Measurements from ENCODE around the gene SEMA4A. TPM values are rescaled to one million over a fixed set of nuclear protein-coding genes. Genes with fewer than 3 reads are reported as not detected.
"Not testable (repeated sequence)": the region's sequence is repeated elsewhere in the genome, so short reads cannot be mapped to it uniquely, and the experiment has no call there.

SEMA4A gene
- total RNA-seq, 1 donor from 2014 or later = 128 TPM

DNA sequence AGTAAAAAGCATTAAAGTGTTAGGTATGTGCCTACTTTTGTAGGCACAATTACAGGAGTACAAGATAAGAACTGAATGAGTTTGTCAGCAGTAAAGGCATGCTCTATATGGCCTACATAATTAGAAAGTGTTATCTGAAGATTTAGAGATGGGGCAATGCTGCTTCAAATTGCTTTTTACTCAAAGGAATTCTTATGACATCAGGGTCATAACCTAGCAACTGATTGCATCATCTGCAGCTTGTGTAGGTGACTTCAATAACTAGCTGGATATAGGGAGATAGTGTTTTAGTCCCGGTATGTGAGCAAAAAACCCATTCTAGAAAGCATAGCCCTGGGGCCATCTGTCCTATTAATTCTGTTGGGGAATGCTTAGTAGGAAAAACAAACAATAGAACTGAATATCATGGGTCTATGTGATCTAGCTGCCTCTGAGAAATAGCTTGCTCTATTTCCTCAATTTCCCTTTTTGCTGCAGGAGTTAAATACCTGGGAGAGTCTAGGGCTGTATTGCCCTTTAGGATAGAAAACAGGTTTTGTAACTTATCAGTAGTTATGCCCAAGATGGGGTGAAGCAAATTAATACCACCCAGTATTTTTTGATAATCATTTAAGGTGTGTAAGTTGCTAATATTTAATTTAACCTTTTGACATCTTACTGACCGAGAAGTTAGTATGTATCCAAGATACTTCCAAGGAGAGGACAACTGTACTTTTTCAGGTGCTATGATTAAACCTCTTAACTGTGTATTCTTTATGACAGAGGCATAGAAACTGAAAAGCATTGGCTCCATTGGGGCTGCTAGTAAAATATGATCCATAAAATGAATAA lies 33.2 kb downstream of the SEMA4A start:
- H3K36me3 Mint-ChIP-seq (ENCODE audit: low read depth) = peaks cover 28% of the 10 kb centered on the region
- H3K27me3 Mint-ChIP-seq (ENCODE audit: low read depth); intact Hi-C loops (cut with micrococcal nuclease); H3K27ac Mint-ChIP-seq; H3K4me1 Mint-ChIP-seq (ENCODE audit: low read depth); H3K4me3 Mint-ChIP-seq (ENCODE audit: low read depth); DNase-seq (ENCODE audit: low spot score): not testable (repeated sequence)
- H3K9me3 Mint-ChIP-seq = peaks cover 16% of the 10 kb centered on the region

GRCh38 chr1:156190265-156190664 lies 36.9 kb downstream of the SEMA4A start:
- intact Hi-C loops (cut with micrococcal nuclease) = loop anchor here (5.0 to 10.0 kb wide), 3 partner anchors 38 to 215 kb away; partner anchors contain the start of genes ARHGEF2, CCT3, SEMA4A and TSACC

DNA sequence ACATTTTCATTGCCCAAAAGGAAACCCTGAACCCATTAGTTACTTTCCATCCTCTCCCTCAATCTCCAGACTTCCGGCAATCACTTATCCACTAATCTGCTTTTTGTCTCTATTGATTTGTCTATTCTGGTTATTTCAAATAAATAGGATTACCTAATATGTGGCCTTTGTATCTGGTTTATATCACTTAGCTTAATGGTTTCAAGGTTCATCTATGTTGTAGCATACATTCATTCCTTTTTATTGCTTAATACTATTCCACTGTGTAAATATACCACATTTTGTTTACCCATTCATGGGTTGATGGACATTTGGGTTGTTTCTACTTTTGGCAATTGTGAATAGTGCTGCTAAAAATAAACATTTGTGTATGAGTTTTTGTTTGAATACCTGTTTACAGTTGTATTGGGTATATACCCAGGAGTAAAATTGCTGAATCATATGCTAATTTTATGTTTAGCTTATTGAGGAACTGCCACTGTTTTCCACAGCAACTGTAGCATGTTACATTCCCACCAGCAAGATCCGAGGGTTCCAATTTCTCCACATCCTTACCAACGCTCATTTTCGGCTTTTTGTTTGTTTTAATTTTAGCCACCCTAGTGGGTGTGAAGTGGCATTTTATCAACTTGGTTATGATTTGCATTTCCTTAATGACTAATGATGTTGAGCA lies 38.0 kb downstream of the SEMA4A start:
- peaks cover 44% of the 10 kb centered on the region for H3K36me3 Mint-ChIP-seq (ENCODE audit: low read depth)
- H3K27me3 Mint-ChIP-seq (ENCODE audit: low read depth) = no peaks in the 10 kb centered on the region
- no peak for DNase-seq (ENCODE audit: low spot score)
- H3K9me3 Mint-ChIP-seq = peaks cover 13% of the 10 kb centered on the region
- H3K4me1 Mint-ChIP-seq (ENCODE audit: low read depth) = peaks cover 35% of the 10 kb centered on the region
- H3K27ac Mint-ChIP-seq = peak overlapping the region; percentile 7
- H3K4me3 Mint-ChIP-seq (ENCODE audit: low read depth) = no peak overlapping the region
- intact Hi-C loops (cut with micrococcal nuclease) = loop anchor here (5.0 to 10.0 kb wide), 3 partner anchors 39 to 217 kb away; partner anchors contain the start of genes ARHGEF2, CCT3, SEMA4A and TSACC

More at GRCh38 chr1:156190265-156190664, 36.9 kb downstream of the SEMA4A start:
- H3K27ac Mint-ChIP-seq; H3K27me3 Mint-ChIP-seq (ENCODE audit: low read depth); DNase-seq (ENCODE audit: low spot score); H3K4me3 Mint-ChIP-seq (ENCODE audit: low read depth): not testable (repeated sequence)
- peaks cover 24% of the 10 kb centered on the region for H3K4me1 Mint-ChIP-seq (ENCODE audit: low read depth)
- H3K36me3 Mint-ChIP-seq (ENCODE audit: low read depth) = peaks cover 35% of the 10 kb centered on the region
- peaks cover 16% of the 10 kb centered on the region for H3K9me3 Mint-ChIP-seq

- Mint-ChIP-seq H3K27ac (peak overlapping the region; percentile 91), H3K36me3 (ENCODE audit: low read depth) (peaks cover 52% of the 10 kb centered on the region), H3K9me3 (peaks cover 6% of the 10 kb centered on the region), H3K27me3 (ENCODE audit: low read depth) (no peaks in the 10 kb centered on the region), H3K4me3 (ENCODE audit: low read depth) (peak overlapping the region; percentile 95), H3K4me1 (ENCODE audit: low read depth) (peaks cover 48% of the 10 kb centered on the region)
- intact Hi-C loops (cut with micrococcal nuclease) = loop anchor here (1.0 to 10.0 kb wide), 4 partner anchors 32 to 218 kb away; partner anchors contain the start of genes ARHGEF2, CCT3, SEMA4A and TSACC
- no peak for DNase-seq (ENCODE audit: low spot score)
Observed at GRCh38 chr1:156193208-156193487, 39.8 kb downstream of the SEMA4A start.

- intact Hi-C loops (cut with micrococcal nuclease) = loop anchor here (1.0 to 10.0 kb wide), 5 partner anchors 20 to 219 kb away; partner anchors contain the start of genes ARHGEF2, CCT3, PMF1 and SEMA4A
- Mint-ChIP-seq H3K27me3 (ENCODE audit: low read depth) (no peaks in the 10 kb centered on the region), H3K4me1 (ENCODE audit: low read depth) (peaks cover 54% of the 10 kb centered on the region), H3K27ac (peak within 1 kb of the TSS; percentile 91), H3K36me3 (ENCODE audit: low read depth) (peaks cover 57% of the 10 kb centered on the region), H3K4me3 (ENCODE audit: low read depth) (peak within 1 kb of the TSS; percentile 95), H3K9me3 (peaks cover 6% of the 10 kb centered on the region)
- DNase-seq (ENCODE audit: low spot score) = peak; percentile 97
Observed at GRCh38 chr1:156193488-156194299, 40.3 kb downstream of the SEMA4A start, which contains the start of gene SLC25A44. Gene SLC25A44, plus strand, starts transcription at chr1:156194104. Its CDS starts 5,744 bp downstream, at chr1:156199848.

DNA sequence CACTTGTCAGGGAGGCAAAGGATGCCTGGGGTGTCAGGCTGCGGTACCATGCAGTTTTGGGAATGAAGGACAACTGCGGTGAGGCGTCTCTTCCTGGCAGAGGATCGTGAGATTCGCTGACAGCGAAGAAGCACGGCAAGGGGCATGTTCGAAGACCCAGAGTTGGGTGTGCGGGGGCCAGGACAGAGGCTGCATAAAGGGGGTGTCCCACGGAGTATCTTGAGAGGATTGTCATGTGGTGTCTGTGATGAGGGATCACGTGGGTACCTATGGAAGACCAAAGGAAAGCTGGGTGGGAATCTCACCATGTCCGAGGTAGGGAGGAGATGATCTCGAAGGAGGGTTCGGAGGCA lies 40.9 kb downstream of the SEMA4A start:
- peak overlapping the region; percentile 95 for H3K4me3 Mint-ChIP-seq (ENCODE audit: low read depth)
- peaks cover 2% of the 10 kb centered on the region for H3K9me3 Mint-ChIP-seq
- intact Hi-C loops (cut with micrococcal nuclease) = loop anchor here (1.0 to 10.0 kb wide), 4 partner anchors 19 to 219 kb away; partner anchors contain the start of genes ARHGEF2, CCT3, PMF1 and SEMA4A
- H3K4me1 Mint-ChIP-seq (ENCODE audit: low read depth) = peaks cover 60% of the 10 kb centered on the region
- peak overlapping the region; percentile 91 for H3K27ac Mint-ChIP-seq
- DNase-seq (ENCODE audit: low spot score) = no peak
- H3K36me3 Mint-ChIP-seq (ENCODE audit: low read depth) = peaks cover 59% of the 10 kb centered on the region
- no peaks in the 10 kb centered on the region for H3K27me3 Mint-ChIP-seq (ENCODE audit: low read depth)

DNA sequence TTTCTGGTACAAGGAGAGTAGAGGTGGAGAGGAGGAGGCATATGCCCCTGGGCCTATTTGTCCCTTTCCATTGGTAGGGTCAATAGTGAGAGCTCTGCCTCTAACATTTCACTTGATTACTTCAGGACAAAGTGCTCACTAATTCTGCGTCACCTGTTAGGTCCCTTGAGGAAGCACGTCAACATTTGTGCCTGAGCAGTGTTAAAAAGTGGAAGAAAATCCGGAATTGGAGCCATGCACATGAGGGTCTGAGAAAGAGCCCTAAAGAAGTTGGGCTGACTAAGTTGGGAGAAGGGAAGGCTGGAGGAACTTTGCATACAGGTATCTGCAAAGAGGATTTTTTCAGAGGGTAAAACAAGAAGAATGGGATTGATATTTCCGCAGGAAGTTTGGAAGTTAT lies 42.5 kb downstream of the SEMA4A start:
- Mint-ChIP-seq H3K4me3 (ENCODE audit: low read depth) (peak overlapping the region; percentile 95), H3K27me3 (ENCODE audit: low read depth) (no peaks in the 10 kb centered on the region), H3K36me3 (ENCODE audit: low read depth) (peaks cover 67% of the 10 kb centered on the region), H3K27ac (peak overlapping the region; percentile 43), H3K9me3 (no peaks in the 10 kb centered on the region), H3K4me1 (ENCODE audit: low read depth) (peaks cover 73% of the 10 kb centered on the region)
- DNase-seq (ENCODE audit: low spot score) = no peak
- intact Hi-C loops (cut with micrococcal nuclease) = loop anchor here (5.0 to 10.0 kb wide), 2 partner anchors 86 to 221 kb away; partner anchors contain the start of genes ARHGEF2, SMG5 and TMEM79

DNA sequence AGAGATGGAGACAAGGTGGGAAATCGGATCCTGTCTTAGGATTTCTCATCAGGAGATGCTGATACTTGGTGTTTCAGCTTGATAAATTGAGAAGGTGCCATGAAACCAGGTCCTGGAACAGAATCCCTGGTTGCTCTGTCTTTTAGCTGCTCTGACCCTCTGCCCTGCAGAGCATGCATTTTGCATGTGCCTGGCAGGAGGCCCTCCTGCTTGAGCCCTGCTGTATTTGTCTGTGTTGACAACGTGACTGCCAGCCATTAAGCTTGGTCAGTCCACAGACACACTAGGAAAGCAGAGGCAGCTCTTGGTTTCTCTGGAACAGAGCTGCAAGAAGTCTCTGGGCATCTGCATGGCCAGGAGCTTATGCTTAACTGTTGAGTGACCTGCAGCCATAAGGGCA lies 43.1 kb downstream of the SEMA4A start:
- intact Hi-C loops (cut with micrococcal nuclease) = loop anchor here (5.0 to 10.0 kb wide), 2 partner anchors 86 to 222 kb away; partner anchors contain the start of genes ARHGEF2, SMG5 and TMEM79
- Mint-ChIP-seq H3K27ac (peak overlapping the region; percentile 61), H3K27me3 (ENCODE audit: low read depth) (no peaks in the 10 kb centered on the region), H3K36me3 (ENCODE audit: low read depth) (peaks cover 64% of the 10 kb centered on the region), H3K9me3 (no peaks in the 10 kb centered on the region), H3K4me3 (ENCODE audit: low read depth) (peak overlapping the region; percentile 19), H3K4me1 (ENCODE audit: low read depth) (peaks cover 70% of the 10 kb centered on the region)
- no peak for DNase-seq (ENCODE audit: low spot score)

DNA sequence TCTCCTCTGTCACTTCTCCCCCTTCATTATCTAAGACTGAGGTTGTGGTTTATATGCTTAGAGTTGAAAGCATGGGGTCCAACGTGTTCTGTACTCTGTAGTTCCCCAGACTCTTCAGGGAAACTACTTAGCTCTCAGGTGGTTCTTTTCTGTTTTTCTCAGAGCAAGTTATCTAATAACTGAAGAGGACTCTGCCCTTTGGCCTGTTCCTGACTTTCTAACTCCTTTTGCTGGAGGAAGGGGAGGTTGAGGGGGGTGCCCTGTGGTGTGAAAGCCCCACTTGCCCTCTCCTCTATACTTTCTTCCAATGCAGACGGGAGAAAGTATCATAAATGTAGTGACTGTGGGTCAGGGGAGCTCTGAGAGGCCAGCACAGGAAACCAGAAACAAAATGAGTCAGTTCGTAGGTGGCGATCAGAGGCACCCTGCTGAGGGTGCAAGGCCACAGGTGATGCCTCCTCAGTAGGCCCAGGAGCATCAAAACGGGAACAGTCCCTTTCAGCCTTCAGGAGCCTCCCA lies 45.5 kb downstream of the SEMA4A start:
- Mint-ChIP-seq H3K36me3 (ENCODE audit: low read depth) (peaks cover 61% of the 10 kb centered on the region), H3K4me1 (ENCODE audit: low read depth) (peaks cover 55% of the 10 kb centered on the region), H3K9me3 (no peaks in the 10 kb centered on the region), H3K4me3 (ENCODE audit: low read depth) (peak overlapping the region; percentile 76), H3K27ac (peak overlapping the region; percentile 95), H3K27me3 (ENCODE audit: low read depth) (no peaks in the 10 kb centered on the region)
- DNase-seq (ENCODE audit: low spot score) = no peak
- intact Hi-C loops (cut with micrococcal nuclease) = loop anchor here (1.0 to 10.0 kb wide), 5 partner anchors 14 to 224 kb away; partner anchors contain the start of genes ARHGEF2, PMF1, SMG5 and TMEM79

DNA sequence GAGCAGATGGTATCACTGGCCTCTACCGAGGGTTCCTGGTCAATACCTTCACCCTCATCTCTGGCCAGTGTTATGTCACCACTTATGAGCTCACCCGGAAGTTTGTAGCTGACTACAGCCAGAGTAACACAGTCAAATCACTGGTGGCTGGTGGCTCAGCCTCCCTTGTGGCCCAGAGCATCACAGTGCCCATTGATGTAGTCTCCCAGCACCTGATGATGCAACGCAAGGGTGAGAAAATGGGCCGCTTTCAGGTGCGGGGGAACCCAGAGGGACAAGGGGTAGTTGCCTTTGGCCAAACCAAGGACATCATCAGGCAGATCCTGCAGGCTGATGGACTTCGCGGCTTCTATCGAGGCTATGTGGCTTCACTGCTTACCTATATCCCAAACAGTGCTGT lies 46.7 kb downstream of the SEMA4A start:
- no peak for DNase-seq (ENCODE audit: low spot score)
- H3K27ac Mint-ChIP-seq = peak overlapping the region; percentile 95

GRCh38 chr1:156203331-156203730 lies 49.9 kb downstream of the SEMA4A start:
- H3K4me1 Mint-ChIP-seq (ENCODE audit: low read depth) = peaks cover 26% of the 10 kb centered on the region
- DNase-seq (ENCODE audit: low spot score) = no peak
- H3K36me3 Mint-ChIP-seq (ENCODE audit: low read depth) = peaks cover 60% of the 10 kb centered on the region
- no peak overlapping the region for H3K4me3 Mint-ChIP-seq (ENCODE audit: low read depth)
- H3K27ac Mint-ChIP-seq = no peak overlapping the region
- no peaks in the 10 kb centered on the region for H3K9me3 Mint-ChIP-seq
- H3K27me3 Mint-ChIP-seq (ENCODE audit: low read depth) = no peaks in the 10 kb centered on the region
- intact Hi-C loops (cut with micrococcal nuclease) = no loop called here

More for the DNA sequence above, 46.7 kb downstream of the SEMA4A start:
- Mint-ChIP-seq H3K4me3 (ENCODE audit: low read depth) (peak overlapping the region; percentile 76), H3K36me3 (ENCODE audit: low read depth) (peaks cover 64% of the 10 kb centered on the region), H3K27me3 (ENCODE audit: low read depth) (no peaks in the 10 kb centered on the region), H3K9me3 (no peaks in the 10 kb centered on the region), H3K4me1 (ENCODE audit: low read depth) (peaks cover 49% of the 10 kb centered on the region)
- intact Hi-C loops (cut with micrococcal nuclease) = no loop called here

DNA sequence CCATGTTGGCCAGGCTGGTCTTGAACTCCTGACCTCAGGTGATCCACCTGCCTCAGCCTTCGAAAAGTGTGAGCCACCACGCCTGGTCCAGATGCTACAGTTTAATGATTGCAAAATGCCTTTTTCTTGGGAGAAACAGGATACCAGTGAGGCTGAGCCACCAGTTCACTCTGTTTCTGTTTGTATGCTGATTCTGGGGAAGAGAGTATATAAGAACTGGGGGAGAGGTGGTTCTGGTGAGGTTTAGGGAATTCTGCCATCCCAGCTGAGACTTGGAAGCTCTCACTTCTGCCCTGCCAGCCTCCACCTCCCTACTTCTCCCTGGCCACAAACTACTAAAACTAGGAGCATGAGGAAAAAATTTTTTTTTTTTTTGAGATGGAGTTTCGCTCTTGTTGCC lies 51.3 kb downstream of the SEMA4A start:
- Mint-ChIP-seq H3K9me3 (no peaks in the 10 kb centered on the region), H3K4me1 (ENCODE audit: low read depth) (peaks cover 16% of the 10 kb centered on the region), H3K27me3 (ENCODE audit: low read depth) (no peaks in the 10 kb centered on the region), H3K36me3 (ENCODE audit: low read depth) (peaks cover 60% of the 10 kb centered on the region), H3K27ac (no peak overlapping the region), H3K4me3 (ENCODE audit: low read depth) (no peak overlapping the region)
- DNase-seq (ENCODE audit: low spot score) = no peak
- intact Hi-C loops (cut with micrococcal nuclease) = no loop called here

Data from activated T-helper 2 cell treated with anti-CD3 and anti-CD28 coated beads, Interferon-gamma antibody, Interleukin-2, Interleukin-4, amounts not matched to agents 10 μg/mL and 5 μg/mL and 100 μg/mL, durations not matched to agents 14 hours and 24 hours and 36 hours (primary cell).